ENCODE results near the gene PRKAR2B. TPM values are rescaled to one million over a fixed set of nuclear protein-coding genes. Genes with fewer than 3 reads are reported as not detected.

Gene PRKAR2B
- total and polyA plus RNA-seq, 12 donors, result 30.4 to 212 (median 82.9) TPM

GRCh38 chr7:107070710-107071109 is 26.2 kb downstream of the PRKAR2B start:
- no peak for TF ChIP-seq POLR2A (IDR thresholded peaks at IDR 0.05)
- TF ChIP-seq CTCF (IDR thresholded peaks at IDR 0.05), result no peak
- Histone ChIP-seq H3K36me3 (replicated peaks in 1 of 2) (no peaks in the 10 kb centered on the region), H3K9me3 (replicated peaks in 1 of 3) (no peaks in the 10 kb centered on the region), H3K27me3 (no peaks in the 10 kb centered on the region), H3K27ac (peak overlapping the region in 2 of 5 donors; percentile 42 to 77), H3K4me3 (no peak overlapping the region), H3K4me1 (replicated peaks in 1 of 2) (peaks cover 10 to 21% of the 10 kb centered on the region in 2 donors)
- no peak for DNase-seq
- intact Hi-C loops (cut with DNase I), result no loop called here
- WGBS, 4 donors, result 44 to 98% (median 67%) methylated on average over 2 of the region's 2 CpGs

GRCh38 chr7:107071129-107071528 is 26.6 kb downstream of the PRKAR2B start:
- Histone ChIP-seq H3K4me1 (replicated peaks in 1 of 2) (peaks cover 10 to 23% of the 10 kb centered on the region in 2 donors), H3K27me3 (no peaks in the 10 kb centered on the region), H3K36me3 (replicated peaks in 1 of 2) (no peaks in the 10 kb centered on the region), H3K27ac (peak overlapping the region in 1 of 5 donors; percentile 77), H3K9me3 (replicated peaks in 1 of 3) (no peaks in the 10 kb centered on the region), H3K4me3 (no peak overlapping the region)
- TF ChIP-seq POLR2A (IDR thresholded peaks at IDR 0.05) (no peak), CTCF (IDR thresholded peaks at IDR 0.05) (no peak)
- 93 to 99% (median 96%) methylated on average over 3 of the region's 3 CpGs for WGBS, 4 donors
- intact Hi-C loops (cut with DNase I), result no loop called here
- DNase-seq, result no peak

- TF ChIP-seq POLR2A (IDR thresholded peaks at IDR 0.05) (no peak), CTCF (IDR thresholded peaks at IDR 0.05) (no peak)
- DNase-seq, result no peak
- H3K27me3 ChIP-seq, result no peaks in the 10 kb centered on the region
- H3K9me3 ChIP-seq (replicated peaks in 1 of 3), result no peaks in the 10 kb centered on the region
- H3K27ac ChIP-seq, result no peak overlapping the region
- 89 to 97% (median 94%) methylated on average over 1 of the region's 1 CpG for WGBS, 4 donors
- no peaks in the 10 kb centered on the region for H3K36me3 ChIP-seq (replicated peaks in 1 of 2)
- H3K4me3 ChIP-seq, result no peak overlapping the region
- intact Hi-C loops (cut with DNase I), result no loop called here
- H3K4me1 ChIP-seq (replicated peaks in 1 of 2), result peaks cover 13 to 33% of the 10 kb centered on the region in 2 donors
Measured at GRCh38 chr7:107072133-107072532, 27.6 kb downstream of the PRKAR2B start.

GRCh38 chr7:107075863-107076574 is 31.5 kb downstream of the PRKAR2B start:
- Histone ChIP-seq H3K36me3 (replicated peaks in 1 of 2) (no peaks in the 10 kb centered on the region), H3K27ac (peak overlapping the region in 3 of 5 donors; percentile 22 to 83 (median 81)), H3K4me1 (replicated peaks in 1 of 2) (peaks cover 34 to 51% of the 10 kb centered on the region in 2 donors), H3K27me3 (no peaks in the 10 kb centered on the region), H3K4me3 (no peak overlapping the region), H3K9me3 (replicated peaks in 1 of 3) (no peaks in the 10 kb centered on the region)
- TF ChIP-seq POLR2A (IDR thresholded peaks at IDR 0.05) (no peak), CTCF (IDR thresholded peaks at IDR 0.05) (no peak)
- DNase-seq, result no peak
- intact Hi-C loops (cut with DNase I), result no loop called here
- 46 to 56% (median 50%) methylated on average over 6 of the region's 6 CpGs for WGBS, 4 donors
